ENCODE data around the gene C14orf93.
"Not testable (repeated sequence)": the region's sequence is repeated elsewhere in the genome, so short reads cannot be mapped to it uniquely, and the experiment has no call there.

The C14orf93 gene

DNA sequence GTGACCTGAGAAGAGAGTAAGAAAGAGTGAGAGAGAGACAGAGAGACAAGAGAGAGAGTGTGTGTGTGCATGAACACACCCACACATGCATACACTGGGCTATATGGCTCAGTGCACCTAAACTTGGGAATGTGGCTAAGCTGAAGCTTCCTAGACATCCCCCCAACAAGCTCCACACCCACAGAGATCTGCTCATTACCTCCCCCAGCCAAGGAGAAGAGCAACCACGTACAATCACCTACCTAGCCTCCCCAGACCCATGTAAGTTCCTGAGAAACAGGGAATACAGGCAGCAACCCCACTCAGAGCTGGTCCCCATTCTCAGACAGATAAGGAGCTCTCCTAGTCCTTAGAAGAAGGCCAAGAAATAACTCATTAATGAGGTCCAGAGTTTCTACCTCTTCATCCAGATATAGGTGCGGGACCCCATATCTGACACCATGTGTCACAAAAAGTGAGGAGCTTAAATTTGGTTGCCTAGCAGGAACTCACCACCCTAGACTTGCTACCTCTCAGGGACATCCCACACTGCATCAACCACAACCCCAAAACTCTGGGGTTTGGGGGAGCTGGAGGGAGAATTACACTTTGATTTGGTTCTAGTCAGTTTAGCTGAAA, 37.5 kb downstream of the C14orf93 start:
- DNase-seq, result no peak

DNA sequence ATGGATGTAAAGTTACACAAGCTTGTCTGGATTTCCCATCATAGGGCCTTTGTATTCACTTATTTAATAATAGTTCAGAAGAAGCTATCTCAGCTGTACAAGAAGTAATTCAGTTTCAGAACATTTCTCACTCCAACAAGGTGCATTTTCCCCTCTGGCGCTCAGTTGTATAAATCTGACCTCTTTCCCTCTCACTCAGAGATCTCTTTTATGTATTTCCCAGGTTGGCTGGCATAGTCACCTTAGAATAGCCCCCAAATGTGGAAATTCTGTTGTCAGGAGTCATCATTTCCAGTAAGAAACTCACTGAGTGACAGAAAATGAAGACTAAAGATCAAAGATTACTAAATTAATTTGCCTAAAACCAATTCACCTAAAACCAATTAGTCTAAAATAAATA, 38.8 kb downstream of the C14orf93 start:
- DNase-seq, result no peak

GRCh38 chr14:22966783-22967269, 43.1 kb downstream of the C14orf93 start:
- DNase-seq, result no peak

GRCh38 chr14:22965916-22966782, 43.8 kb downstream of the C14orf93 start:
- DNase-seq, result not testable (repeated sequence)

DNA sequence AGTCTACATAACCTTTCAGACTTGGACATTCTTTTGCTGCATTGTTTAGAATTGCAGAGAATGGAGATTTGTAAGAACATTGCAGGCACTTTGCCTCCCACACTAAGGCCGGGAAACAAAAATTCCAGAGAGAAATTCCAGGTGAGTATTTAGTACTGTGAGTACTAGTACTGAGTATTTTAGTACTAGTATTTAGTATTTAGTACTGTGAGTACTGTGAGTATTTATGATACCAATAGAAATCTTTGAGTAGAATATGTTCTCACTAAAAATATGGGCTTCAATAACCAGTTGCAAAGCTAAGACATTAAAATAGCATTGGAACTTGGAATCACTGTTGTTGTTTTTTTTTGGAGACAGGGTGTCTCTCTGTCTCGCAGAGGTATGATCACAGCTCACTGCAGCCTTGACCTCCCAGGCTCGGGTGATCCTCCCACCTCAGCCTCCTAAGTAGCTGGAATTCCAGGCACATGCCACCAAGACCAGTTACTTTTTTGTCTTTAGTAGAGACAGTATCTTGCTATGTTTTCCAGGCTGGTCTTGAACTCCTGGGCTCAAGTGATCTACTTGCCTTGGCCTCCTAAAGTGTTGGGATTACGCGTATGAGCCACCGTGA, 47.8 kb downstream of the C14orf93 start:
- DNase-seq, result no peak

GRCh38 chr14:22955702-22956569, 54.0 kb downstream of the C14orf93 start:
- DNase-seq, result no peak

DNA sequence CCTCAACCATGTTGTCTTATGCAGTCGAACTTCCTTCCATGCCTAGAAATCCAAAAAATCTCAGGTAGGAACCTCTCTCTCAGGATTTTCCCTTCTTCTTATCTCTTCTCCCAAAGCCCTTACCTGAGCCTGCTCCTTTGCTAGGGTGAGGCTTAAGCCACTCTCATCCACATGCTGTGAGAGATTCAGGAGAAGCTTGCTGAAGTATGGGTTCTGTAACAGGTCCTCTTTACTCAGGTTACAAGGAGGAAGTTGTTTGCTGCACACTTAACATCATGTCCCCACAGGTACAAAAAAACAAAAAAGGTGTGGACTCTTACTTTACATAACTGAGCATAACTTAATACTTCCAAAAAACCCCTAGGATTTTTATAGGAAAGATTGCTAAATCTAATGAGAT, 57.5 kb downstream of the C14orf93 start:
- DNase-seq, result no peak

- not testable (repeated sequence) for DNase-seq
Observed at GRCh38 chr14:22951795-22952194, 58.1 kb downstream of the C14orf93 start.

GRCh38 chr14:22945642-22946041, 64.3 kb downstream of the C14orf93 start:
- no peak for DNase-seq

DNA sequence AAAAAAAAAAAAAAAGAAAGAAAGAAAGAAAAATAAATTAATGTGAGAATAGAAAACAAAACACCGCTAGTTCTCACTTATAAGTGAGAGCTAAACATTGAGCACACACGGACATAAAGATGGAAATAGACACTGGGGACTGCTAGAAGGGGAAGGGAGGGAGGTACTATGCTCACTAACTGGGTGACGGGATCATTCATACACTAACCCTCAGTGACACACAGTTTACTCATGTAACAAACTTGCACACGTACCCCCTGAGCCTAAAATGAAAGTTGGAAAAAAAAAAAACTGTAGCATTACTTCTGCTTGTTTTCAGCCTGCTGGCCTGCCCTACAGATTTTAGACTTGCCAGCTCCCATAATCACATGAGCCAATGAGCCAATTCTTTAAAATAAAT, 70.3 kb downstream of the C14orf93 start:
- DNase-seq, result no peak
